ENCODE data around the gene KCNK5. TPM values are rescaled to one million over a fixed set of nuclear protein-coding genes. Genes with fewer than 3 reads are reported as not detected.

KCNK5 gene
- polyA plus RNA-seq, 2 of the 4 experiments (the other 2 are of a cell fraction): 1.5 to 2.3 TPM

- ChIA-PET CTCF (interaction anchor here (2.0 kb wide), 1 partner anchor 36 kb away, joined by 7 read pairs; no protein-coding TSS in a partner anchor), POLR2A (no interaction called here)
- DNase-seq (ENCODE audit: low read depth in 1 of 2, low spot score in 1 of 2): no peak
- no peak for FAIRE-seq
- H3K4me2 ChIP-seq: no peak overlapping the region
- H3K4me3 ChIP-seq: no peak overlapping the region
- no peak for ATAC-seq
- no peaks in the 10 kb centered on the region for H3K9me3 ChIP-seq
- no peak overlapping the region for H3K27ac ChIP-seq
- TF ChIP-seq HOXA7 (CRISPR knock-in tag; IDR thresholded peaks at IDR 0.05): no peak
- TF ChIP-seq EP300 (IDR thresholded peaks at IDR 0.05): no peak
- TF ChIP-seq CTCF (IDR thresholded peaks at IDR 0.05): no peak
- TF ChIP-seq RAD21 (conservative IDR thresholded peaks at IDR 0.05 in 1 of 2, IDR thresholded peaks at IDR 0.05 in 1 of 2): no peak
- TF ChIP-seq MYC (IDR thresholded peaks at IDR 0.05; ENCODE audit: borderline replicate concordance, low read length): no peak
- H3K4me1 ChIP-seq: no peaks in the 10 kb centered on the region
- WGBS (ENCODE audit: missing lambda C conversion rate): 34% methylated on average over 2 of the region's 2 CpGs
Observed at GRCh38 chr6:39266375-39266774, 37.1 kb upstream of the KCNK5 start.

DNA sequence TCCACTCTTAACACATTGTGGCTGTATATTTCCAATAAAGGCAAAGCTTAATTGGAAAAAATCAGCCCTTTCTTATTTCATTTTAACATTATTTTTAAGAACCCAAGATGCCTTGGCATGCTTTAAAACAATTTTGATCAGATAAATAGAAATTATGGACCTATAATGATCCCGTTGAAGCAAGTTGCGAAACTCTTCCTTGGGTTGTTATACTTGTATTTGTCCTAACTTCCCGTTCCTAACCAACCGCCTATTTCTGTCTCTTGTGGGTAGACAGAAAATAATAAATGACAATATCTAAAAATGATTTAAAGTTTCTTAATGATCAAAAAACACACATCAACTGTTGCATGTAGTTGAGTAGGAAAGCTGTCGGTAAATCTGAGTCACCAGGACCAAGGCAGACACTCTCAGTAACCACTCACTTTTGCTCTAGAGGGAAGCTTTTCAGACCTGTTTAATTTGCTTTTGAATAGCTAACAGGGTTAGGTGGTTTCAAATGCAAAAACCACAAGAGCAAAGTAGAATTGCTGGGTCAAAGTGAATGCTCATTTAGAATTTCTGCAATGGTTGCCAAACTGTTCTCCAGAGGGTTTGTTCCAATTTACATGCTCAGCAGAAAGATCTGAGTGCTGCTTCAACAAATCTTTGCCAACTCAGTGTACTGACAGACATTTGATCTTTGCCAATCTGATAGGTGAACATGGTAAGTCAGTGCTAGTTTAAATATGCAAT lies 34.2 kb upstream of the KCNK5 start:
- WGBS (ENCODE audit: missing lambda C conversion rate): 65% methylated on average over 5 of the region's 5 CpGs
- DNase-seq (ENCODE audit: low read depth in 1 of 2, low spot score in 1 of 2) (no peak), ATAC-seq (no peak), FAIRE-seq (no peak)
- Histone ChIP-seq H3K9me3 (no peaks in the 10 kb centered on the region), H3K27ac (no peak overlapping the region), H3K4me1 (no peaks in the 10 kb centered on the region), H3K4me2 (no peak overlapping the region), H3K4me3 (no peak overlapping the region)
- ChIA-PET CTCF (interaction anchor here (1.1 kb wide), 1 partner anchor 37 kb away, joined by 3 read pairs; no protein-coding TSS in a partner anchor), POLR2A (no interaction called here)
- TF ChIP-seq, protein P1, sequence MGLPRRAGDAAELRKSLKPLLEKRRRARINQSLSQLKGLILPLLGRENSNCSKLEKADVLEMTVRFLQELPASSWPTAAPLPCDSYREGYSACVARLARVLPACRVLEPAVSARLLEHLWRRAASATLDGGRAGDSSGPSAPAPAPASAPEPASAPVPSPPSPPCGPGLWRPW (IDR thresholded peaks at IDR 0.05): no peak
- TF ChIP-seq, protein P2, sequence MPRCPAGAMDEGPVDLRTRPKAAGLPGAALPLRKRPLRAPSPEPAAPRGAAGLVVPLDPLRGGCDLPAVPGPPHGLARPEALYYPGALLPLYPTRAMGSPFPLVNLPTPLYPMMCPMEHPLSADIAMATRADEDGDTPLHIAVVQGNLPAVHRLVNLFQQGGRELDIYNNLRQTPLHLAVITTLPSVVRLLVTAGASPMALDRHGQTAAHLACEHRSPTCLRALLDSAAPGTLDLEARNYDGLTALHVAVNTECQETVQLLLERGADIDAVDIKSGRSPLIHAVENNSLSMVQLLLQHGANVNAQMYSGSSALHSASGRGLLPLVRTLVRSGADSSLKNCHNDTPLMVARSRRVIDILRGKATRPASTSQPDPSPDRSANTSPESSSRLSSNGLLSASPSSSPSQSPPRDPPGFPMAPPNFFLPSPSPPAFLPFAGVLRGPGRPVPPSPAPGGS (IDR thresholded peaks at IDR 0.05): no peak
- TF ChIP-seq, protein P3, sequence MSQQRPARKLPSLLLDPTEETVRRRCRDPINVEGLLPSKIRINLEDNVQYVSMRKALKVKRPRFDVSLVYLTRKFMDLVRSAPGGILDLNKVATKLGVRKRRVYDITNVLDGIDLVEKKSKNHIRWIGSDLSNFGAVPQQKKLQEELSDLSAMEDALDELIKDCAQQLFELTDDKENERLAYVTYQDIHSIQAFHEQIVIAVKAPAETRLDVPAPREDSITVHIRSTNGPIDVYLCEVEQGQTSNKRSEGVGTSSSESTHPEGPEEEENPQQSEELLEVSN (IDR thresholded peaks at IDR 0.05; ENCODE audit: borderline replicate concordance, low read depth): no peak
- TF ChIP-seq RNF2 (IDR thresholded peaks at IDR 0.05; ENCODE audit: borderline replicate concordance, low read depth): no peak
- no peak for TF ChIP-seq CBX8 (IDR thresholded peaks at IDR 0.05)

- ChIA-PET CTCF (no interaction called here), POLR2A (no interaction called here)
- Histone ChIP-seq H3K4me2 (no peak overlapping the region), H3K27ac (no peak overlapping the region), H3K4me3 (no peak overlapping the region), H3K9me3 (no peaks in the 10 kb centered on the region), H3K4me1 (no peaks in the 10 kb centered on the region)
- no peak for DNase-seq (ENCODE audit: low read depth in 1 of 2, low spot score in 1 of 2)
- 58% methylated on average over 3 of the region's 3 CpGs for WGBS (ENCODE audit: missing lambda C conversion rate)
- ATAC-seq: no peak
- FAIRE-seq: no peak
- TF ChIP-seq RAD21 (conservative IDR thresholded peaks at IDR 0.05 in 1 of 2, IDR thresholded peaks at IDR 0.05 in 1 of 2) (no peak), RARB (CRISPR knock-in tag; IDR thresholded peaks at IDR 0.05) (no peak), HDAC2 (IDR thresholded peaks at IDR 0.05) (no peak), POLR2AphosphoS2 (conservative IDR thresholded peaks at IDR 0.05; ENCODE audit: low read length) (no peak), CBX2 (IDR thresholded peaks at IDR 0.05; ENCODE audit: borderline replicate concordance, low read depth) (no peak)
Observed at GRCh38 chr6:39261751-39262150, 32.5 kb upstream of the KCNK5 start.

- DNase-seq (ENCODE audit: low read depth in 1 of 2, low spot score in 1 of 2) (no peak), FAIRE-seq (no peak), ATAC-seq (no peak)
- CTCF ChIA-PET: interaction anchor here (0.6 kb wide), 1 partner anchor 31 kb away, joined by 3 read pairs; no protein-coding TSS in a partner anchor
- 0% methylated on average over 2 of the region's 2 CpGs for WGBS (ENCODE audit: missing lambda C conversion rate)
- Histone ChIP-seq H3K4me3 (no peak overlapping the region), H3K4me1 (no peaks in the 10 kb centered on the region), H3K4me2 (no peak overlapping the region), H3K27ac (no peak overlapping the region), H3K9me3 (no peaks in the 10 kb centered on the region)
- POLR2A ChIA-PET: no interaction called here
- no peak for TF ChIP-seq NFE2L2 (conservative IDR thresholded peaks at IDR 0.05; ENCODE audit: low read length)
- TF ChIP-seq BHLHE40 (IDR thresholded peaks at IDR 0.05; ENCODE audit: low read depth, low read length): no peak
- TF ChIP-seq RAD21 (conservative IDR thresholded peaks at IDR 0.05 in 1 of 2, IDR thresholded peaks at IDR 0.05 in 1 of 2): no peak
- TF ChIP-seq POLR2A (IDR thresholded peaks at IDR 0.05; ENCODE audit: low read length): no peak
- no peak for TF ChIP-seq ZC3H11A (IDR thresholded peaks at IDR 0.05)
- TF ChIP-seq EP300 (IDR thresholded peaks at IDR 0.05): no peak
- no peak for TF ChIP-seq HEYL (CRISPR knock-in tag; IDR thresholded peaks at IDR 0.05)
- TF ChIP-seq FOSB (CRISPR knock-in tag; IDR thresholded peaks at IDR 0.05): no peak
- TF ChIP-seq MAX (IDR thresholded peaks at IDR 0.05): no peak
- no peak for TF ChIP-seq EHMT2 (IDR thresholded peaks at IDR 0.05; ENCODE audit: low read depth)
- TF ChIP-seq CBX2 (IDR thresholded peaks at IDR 0.05; ENCODE audit: borderline replicate concordance, low read depth): no peak
- no peak for TF ChIP-seq NR3C1 (IDR thresholded peaks at IDR 0.05)
- TF ChIP-seq RFX5 (IDR thresholded peaks at IDR 0.05): no peak
- TF ChIP-seq TFCP2L1 (CRISPR knock-in tag; IDR thresholded peaks at IDR 0.05): no peak
- TF ChIP-seq NPAS2 (CRISPR knock-in tag; IDR thresholded peaks at IDR 0.05; ENCODE audit: borderline replicate concordance): no peak
- TF ChIP-seq, protein P4, sequence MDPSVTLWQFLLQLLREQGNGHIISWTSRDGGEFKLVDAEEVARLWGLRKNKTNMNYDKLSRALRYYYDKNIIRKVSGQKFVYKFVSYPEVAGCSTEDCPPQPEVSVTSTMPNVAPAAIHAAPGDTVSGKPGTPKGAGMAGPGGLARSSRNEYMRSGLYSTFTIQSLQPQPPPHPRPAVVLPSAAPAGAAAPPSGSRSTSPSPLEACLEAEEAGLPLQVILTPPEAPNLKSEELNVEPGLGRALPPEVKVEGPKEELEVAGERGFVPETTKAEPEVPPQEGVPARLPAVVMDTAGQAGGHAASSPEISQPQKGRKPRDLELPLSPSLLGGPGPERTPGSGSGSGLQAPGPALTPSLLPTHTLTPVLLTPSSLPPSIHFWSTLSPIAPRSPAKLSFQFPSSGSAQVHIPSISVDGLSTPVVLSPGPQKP (IDR thresholded peaks at IDR 0.05; ENCODE audit: low read depth, low read length): no peak
Observed at GRCh38 chr6:39260953-39261352, 31.7 kb upstream of the KCNK5 start.
